DMS 273 (cell line): ENCODE measurements around the gene PEA15.

ENCODE experiments used
- DNase-seq: peaks from one replicate; lab custom pipeline; 2025; ENCODE audit not compliant: unreplicated experiment; lab: John Stamatoyannopoulos, UW

Gene PEA15

GRCh38 chr1:160207771-160208556 lies 2.8 kb downstream of the PEA15 start:
- no peak for DNase-seq

- DNase-seq, result no peak
These were observed 3.6 kb downstream of the PEA15 start for GRCh38 chr1:160208557-160209320.

GRCh38 chr1:160209321-160210046 lies 4.3 kb downstream of the PEA15 start:
- no peak for DNase-seq

GRCh38 chr1:160210561-160210960 lies 5.4 kb downstream of the PEA15 start:
- no peak for DNase-seq

GRCh38 chr1:160211046-160211790 lies 6.0 kb downstream of the PEA15 start:
- DNase-seq, result peak; percentile 35

- no peak for DNase-seq
These were observed 9.4 kb downstream of the PEA15 start for GRCh38 chr1:160214481-160215140.

- DNase-seq, result no peak
These were observed 11.1 kb downstream of the PEA15 start for GRCh38 chr1:160216301-160216700.

- DNase-seq, result no peak
These were observed 12.4 kb downstream of the PEA15 start for GRCh38 chr1:160217481-160218051.

GRCh38 chr1:160219062-160219929 lies 14.1 kb downstream of the PEA15 start:
- peak; percentile 64 for DNase-seq

- DNase-seq, result no peak
These were observed 15.1 kb downstream of the PEA15 start for GRCh38 chr1:160220301-160220700.

- no peak for DNase-seq
These were observed 15.9 kb downstream of the PEA15 start for GRCh38 chr1:160221089-160221488.

- no peak for DNase-seq
These were observed 17.4 kb downstream of the PEA15 start for GRCh38 chr1:160222546-160222945.

- DNase-seq, result no peak
These were observed 19.4 kb downstream of the PEA15 start for GRCh38 chr1:160224606-160225005.

GRCh38 chr1:160225345-160225744 lies 20.2 kb downstream of the PEA15 start:
- DNase-seq, result no peak

- DNase-seq, result no peak
These were observed 21.4 kb downstream of the PEA15 start for GRCh38 chr1:160226623-160227022.

- no peak for DNase-seq
These were observed 21.9 kb downstream of the PEA15 start for GRCh38 chr1:160227034-160227433.

GRCh38 chr1:160227561-160227960 lies 22.4 kb downstream of the PEA15 start:
- no peak for DNase-seq

- no peak for DNase-seq
These were observed 23.2 kb downstream of the PEA15 start for GRCh38 chr1:160228431-160228830.

- no peak for DNase-seq
These were observed 27.7 kb downstream of the PEA15 start for GRCh38 chr1:160232911-160233310.
